Activated naive CD4-positive, alpha-beta T cell treated with anti-CD3 and anti-CD28 coated beads, Interleukin-2, amount 50 U/mL, for 72 hours (primary cell): Measurements from ENCODE around the gene RBP3. TPM values are rescaled to one million over a fixed set of nuclear protein-coding genes. Genes with fewer than 3 reads are reported as not detected.

Source experiments
- ATAC-seq, 2 donors: fragments of 150-1000 bp; cut with Tn5 transposase; 2 replicates each; pipeline ENCODE4 v1.10.0; 2021; ENCODE audit warnings: mild to moderate bottlenecking in 2 of 2, moderate library complexity in 2 of 2
- DNase-seq, 2 donors: peaks; one replicate each; pipeline ENCODE4 v3.0.0; 2021 to 2022; ENCODE audit warnings: low spot score in 2 of 2
- H3K27ac Mint-ChIP-seq, 2 donors: one replicate each; pipeline ENCODE4 v1.8.0; 2022; ENCODE audit warnings: mild to moderate bottlenecking in 2 of 2, mixed read lengths in 2 of 2
- H3K36me3 Mint-ChIP-seq, 2 donors: one replicate each; pipeline ENCODE4 v1.8.0; 2022; ENCODE audit warnings: mixed read lengths in 2 of 2
- H3K9me3 Mint-ChIP-seq, 2 donors: one replicate each; pipeline ENCODE4 v1.8.0; 2022; ENCODE audit warnings: mixed read lengths in 2 of 2
- total RNA-seq, 2 donors: library from RNA; stranded (reverse); gene quantifications; one replicate each; pipeline ENCODE4 v1.2.3, GENCODE V29; 2022

RBP3 gene
- total RNA-seq, 2 donors from 2014 or later, result not detected

DNA sequence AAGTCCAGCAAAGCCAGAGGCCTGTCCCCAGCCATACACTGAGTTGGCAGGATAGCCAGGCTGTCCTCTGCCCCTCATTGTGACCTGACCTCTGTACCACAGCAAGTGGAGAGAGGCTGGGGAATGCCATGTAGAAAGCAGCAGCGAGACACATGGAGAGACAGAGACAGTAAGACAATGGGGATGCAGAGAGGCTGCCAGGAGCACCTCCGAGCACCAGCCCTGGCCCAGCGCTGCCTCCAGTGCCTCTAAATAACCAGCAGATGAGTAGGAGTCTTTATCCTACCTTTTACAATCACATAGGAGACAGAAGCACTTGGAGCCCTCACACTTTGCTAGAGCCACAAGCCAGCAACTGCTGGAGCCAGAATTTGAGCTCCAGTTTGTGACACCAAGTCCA lies 17.8 kb upstream of the RBP3 start:
- DNase-seq (no peak), ATAC-seq (no peak)
- peaks cover 4 to 10% of the 10 kb centered on the region in 2 donors for H3K9me3 Mint-ChIP-seq
- no peaks in the 10 kb centered on the region for H3K36me3 Mint-ChIP-seq
- H3K27ac Mint-ChIP-seq, result no peak overlapping the region

DNA sequence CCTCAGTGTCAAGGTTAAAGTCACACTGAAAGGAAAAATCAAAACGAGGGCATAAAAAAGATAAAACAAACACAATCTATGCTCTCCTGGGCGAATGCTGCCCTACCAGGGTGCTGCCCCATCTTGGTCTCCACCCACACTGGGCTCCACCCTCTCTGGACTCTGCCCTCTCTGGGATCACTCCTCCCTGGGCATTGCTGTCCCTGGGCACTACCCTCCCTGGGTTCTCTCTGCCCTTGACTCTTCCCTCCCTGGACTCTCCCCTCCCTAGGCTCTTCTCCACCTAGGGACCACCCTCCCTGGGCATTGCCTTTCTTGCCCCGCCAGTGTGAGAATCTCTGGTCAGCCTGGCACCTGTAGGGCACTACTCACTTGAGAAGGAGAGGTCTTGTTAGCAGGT lies 17.4 kb upstream of the RBP3 start:
- H3K9me3 Mint-ChIP-seq, result peaks cover 4 to 10% of the 10 kb centered on the region in 2 donors
- H3K27ac Mint-ChIP-seq, result no peak overlapping the region
- DNase-seq, result no peak
- no peak for ATAC-seq
- H3K36me3 Mint-ChIP-seq, result no peaks in the 10 kb centered on the region

DNA sequence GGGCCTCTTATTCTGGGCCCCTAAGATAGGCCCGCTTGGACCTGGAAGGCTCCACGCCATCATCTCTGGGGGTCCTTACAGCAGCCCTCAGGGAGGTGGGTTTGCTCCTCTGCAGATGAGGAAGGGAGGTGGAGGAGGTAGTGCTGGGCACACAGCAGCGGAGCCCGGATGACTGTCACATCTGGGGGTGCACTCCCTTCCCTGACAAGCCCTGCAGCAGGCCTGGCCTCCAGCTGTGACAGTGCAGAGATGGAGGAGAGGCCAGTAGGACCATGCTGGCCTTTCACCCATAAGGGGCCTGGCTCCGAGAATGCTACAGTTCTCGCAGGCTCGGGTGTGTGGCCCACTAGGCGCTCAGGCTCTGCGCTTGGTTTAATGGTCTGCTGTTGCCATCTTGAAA lies 16.7 kb upstream of the RBP3 start:
- no peak for ATAC-seq
- DNase-seq, result no peak
- Mint-ChIP-seq H3K9me3 (peaks cover 4 to 10% of the 10 kb centered on the region in 2 donors), H3K36me3 (no peaks in the 10 kb centered on the region), H3K27ac (no peak overlapping the region)

GRCh38 chr10:47331954-47332353 lies 16.2 kb upstream of the RBP3 start:
- H3K9me3 Mint-ChIP-seq, result peaks cover 4 to 10% of the 10 kb centered on the region in 2 donors
- no peak for DNase-seq
- no peak overlapping the region for H3K27ac Mint-ChIP-seq
- no peak for ATAC-seq
- H3K36me3 Mint-ChIP-seq, result no peaks in the 10 kb centered on the region

DNA sequence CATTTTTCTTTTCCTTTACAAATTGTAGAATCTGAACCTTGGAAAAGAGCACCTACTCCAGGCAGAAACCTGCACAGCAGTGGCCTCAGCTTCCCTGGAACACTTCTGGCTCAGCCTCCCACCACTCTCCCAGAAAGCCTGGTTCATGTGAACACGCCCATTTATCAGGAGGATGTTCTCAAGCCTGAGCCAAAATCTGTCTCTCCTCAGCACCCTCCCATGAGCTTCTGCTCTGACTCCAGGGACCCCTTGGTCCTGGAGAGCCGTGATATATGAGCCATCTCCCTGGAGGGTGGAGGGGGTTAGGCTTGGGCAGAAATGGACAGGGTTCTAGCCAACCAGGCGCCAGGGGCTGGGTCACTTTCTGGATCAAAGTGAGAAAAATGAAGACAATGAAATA lies 15.8 kb upstream of the RBP3 start:
- ATAC-seq (no peak), DNase-seq (no peak)
- Mint-ChIP-seq H3K27ac (no peak overlapping the region), H3K9me3 (peaks cover 4 to 10% of the 10 kb centered on the region in 2 donors), H3K36me3 (no peaks in the 10 kb centered on the region)

DNA sequence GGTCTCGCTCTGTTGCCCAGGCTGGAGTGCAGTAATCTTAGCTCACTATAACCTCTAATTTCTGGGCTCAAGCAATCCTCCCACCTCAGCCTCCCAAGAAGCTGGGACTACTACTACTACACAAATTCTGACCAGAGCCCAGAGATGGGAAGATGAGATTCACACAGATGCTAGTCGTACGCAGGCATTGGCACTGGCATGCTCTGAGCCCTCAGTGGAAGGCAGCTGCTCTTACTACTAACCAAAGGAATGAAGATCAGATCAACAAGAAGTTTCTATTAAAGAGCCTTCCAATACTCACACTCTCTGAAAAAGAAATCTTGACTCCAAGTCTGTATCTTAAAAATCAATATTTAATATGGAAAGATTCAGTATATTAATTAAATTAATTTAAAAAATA lies 15.2 kb upstream of the RBP3 start:
- ATAC-seq, result no peak
- DNase-seq, result no peak
- H3K27ac Mint-ChIP-seq, result no peak overlapping the region
- H3K36me3 Mint-ChIP-seq, result no peaks in the 10 kb centered on the region
- H3K9me3 Mint-ChIP-seq, result peaks cover 4 to 5% of the 10 kb centered on the region in 2 donors

DNA sequence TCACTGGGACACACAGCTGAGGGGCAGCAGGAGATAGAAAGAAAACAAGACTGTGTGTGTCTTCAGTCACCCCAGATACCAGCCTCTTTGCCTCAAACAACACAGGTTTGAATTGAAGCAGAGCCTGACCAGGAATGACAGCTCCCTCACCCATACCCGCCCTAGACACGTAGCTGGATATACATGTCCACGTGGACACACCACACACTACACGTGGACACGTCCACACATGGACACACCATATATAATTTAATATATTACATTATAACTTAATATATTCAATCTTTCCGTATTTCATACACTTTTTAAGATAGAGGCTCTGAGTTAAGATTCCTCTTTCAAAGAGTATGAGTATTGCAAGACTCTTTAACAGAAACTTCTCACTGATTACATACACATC lies 14.6 kb upstream of the RBP3 start:
- Mint-ChIP-seq H3K27ac (no peak overlapping the region), H3K36me3 (no peaks in the 10 kb centered on the region), H3K9me3 (no peaks in the 10 kb centered on the region)
- ATAC-seq (no peak), DNase-seq (no peak)

- Mint-ChIP-seq H3K27ac (no peak overlapping the region), H3K36me3 (no peaks in the 10 kb centered on the region), H3K9me3 (no peaks in the 10 kb centered on the region)
- ATAC-seq (no peak), DNase-seq (no peak)
These were observed 13.5 kb upstream of the RBP3 start for GRCh38 chr10:47334466-47335295.

DNA sequence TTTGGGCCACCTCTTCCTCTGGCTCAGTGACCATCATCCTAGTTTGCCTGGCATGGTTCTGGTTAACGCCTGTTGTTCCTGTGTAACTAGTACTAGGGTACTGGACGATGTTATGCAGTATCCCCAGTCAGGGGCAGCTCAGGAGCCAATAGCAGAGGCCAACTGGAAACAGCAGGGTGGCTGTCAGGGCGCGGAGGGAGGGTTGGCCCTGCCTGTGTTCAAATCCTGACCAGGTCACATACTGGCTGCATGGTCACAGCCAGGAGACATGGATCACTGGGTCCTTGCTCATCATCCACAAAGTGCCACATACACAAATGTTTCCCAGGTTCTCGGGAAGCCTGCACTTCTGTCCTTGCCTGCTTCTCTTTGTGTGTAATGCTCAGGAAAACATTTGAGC lies 12.3 kb upstream of the RBP3 start:
- Mint-ChIP-seq H3K27ac (no peak overlapping the region), H3K9me3 (no peaks in the 10 kb centered on the region), H3K36me3 (no peaks in the 10 kb centered on the region)
- no peak for DNase-seq
- no peak for ATAC-seq

GRCh38 chr10:47336387-47337134 lies 11.6 kb upstream of the RBP3 start:
- ATAC-seq, result no peak
- Mint-ChIP-seq H3K9me3 (no peaks in the 10 kb centered on the region), H3K27ac (no peak overlapping the region), H3K36me3 (no peaks in the 10 kb centered on the region)
- no peak for DNase-seq

DNA sequence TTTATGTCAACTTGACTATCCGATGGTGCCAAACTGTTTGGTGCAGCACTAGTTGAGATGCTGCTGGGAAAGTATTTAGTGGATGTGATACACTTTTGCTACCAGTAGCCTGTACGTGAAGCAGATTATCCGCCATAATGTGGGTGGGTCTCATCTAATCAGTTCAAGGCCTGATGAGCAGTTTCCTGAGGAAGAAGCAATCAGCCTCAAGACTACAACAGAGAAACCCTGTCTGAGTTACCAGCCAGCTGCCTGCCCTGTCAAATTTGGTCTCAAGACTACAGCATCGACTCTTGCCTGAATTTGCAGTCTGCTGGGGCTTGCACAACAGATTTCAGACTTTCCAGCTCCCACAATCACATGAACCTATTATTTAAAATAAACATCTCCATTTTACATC lies 10.9 kb upstream of the RBP3 start:
- Mint-ChIP-seq H3K27ac (no peak overlapping the region), H3K9me3 (no peaks in the 10 kb centered on the region), H3K36me3 (no peaks in the 10 kb centered on the region)
- ATAC-seq, result no peak
- no peak for DNase-seq

- Mint-ChIP-seq H3K36me3 (no peaks in the 10 kb centered on the region), H3K9me3 (no peaks in the 10 kb centered on the region), H3K27ac (no peak overlapping the region)
- ATAC-seq (no peak), DNase-seq (no peak)
These were observed 8.9 kb upstream of the RBP3 start for GRCh38 chr10:47339186-47339735.

- Mint-ChIP-seq H3K27ac (no peak overlapping the region), H3K36me3 (no peaks in the 10 kb centered on the region), H3K9me3 (no peaks in the 10 kb centered on the region)
- DNase-seq, result no peak
- peak in 1 of 2 donors; percentile 18 for ATAC-seq
These were observed 8.2 kb upstream of the RBP3 start for GRCh38 chr10:47339759-47340607.

DNA sequence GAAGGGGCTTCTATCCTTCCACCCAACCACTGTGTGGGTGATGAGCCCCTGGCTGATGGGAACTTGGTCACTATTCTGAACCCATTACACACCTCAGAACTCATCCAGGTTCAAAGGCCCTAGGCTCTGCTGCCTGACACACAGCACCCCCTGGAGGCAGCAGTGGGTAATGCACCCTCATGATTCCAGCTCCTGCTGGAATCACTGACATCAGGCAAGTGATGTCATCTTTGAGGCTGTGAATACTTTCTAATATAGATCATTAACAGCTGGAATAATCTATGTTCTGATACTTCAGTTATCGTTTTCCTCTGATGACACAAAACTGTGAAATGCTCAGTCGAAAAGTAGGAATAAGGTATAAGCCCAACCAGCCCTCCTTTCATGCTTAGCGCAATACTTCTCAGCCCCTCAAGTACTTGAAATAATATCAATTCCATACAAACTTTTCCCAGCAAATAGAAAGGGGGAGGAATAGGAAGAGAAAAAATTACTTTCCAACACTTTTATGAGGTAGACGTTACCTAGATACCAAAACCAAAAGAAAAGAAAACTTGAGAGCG lies 7.5 kb upstream of the RBP3 start:
- Mint-ChIP-seq H3K9me3 (no peaks in the 10 kb centered on the region), H3K27ac (no peak overlapping the region), H3K36me3 (no peaks in the 10 kb centered on the region)
- ATAC-seq, result peak; percentile 59 to 63
- peak in 1 of 2 donors; percentile 80 for DNase-seq

GRCh38 chr10:47344996-47345870 lies 2.9 kb upstream of the RBP3 start:
- no peaks in the 10 kb centered on the region for H3K9me3 Mint-ChIP-seq
- DNase-seq (no peak), ATAC-seq (no peak)
- no peaks in the 10 kb centered on the region for H3K36me3 Mint-ChIP-seq
- H3K27ac Mint-ChIP-seq, result no peak overlapping the region
